Measurements from ENCODE around the gene PGAP3. TPM values are rescaled to one million over a fixed set of nuclear protein-coding genes. Genes with fewer than 3 reads are reported as not detected.
"Not testable (repeated sequence)": the region's sequence is repeated elsewhere in the genome, so short reads cannot be mapped to it uniquely, and the experiment has no call there.

PGAP3 gene
- total and polyA plus RNA-seq, 4 donors: 15.9 to 39.7 (median 26.4) TPM

- H3K4me1 ChIP-seq (ENCODE audit: control insufficient read depth in 5 of 5, insufficient read depth in 5 of 5, low read length in 5 of 5): peaks cover 3 to 34% (median 15%) of the 10 kb centered on the region in 5 donors
- peak overlapping the region; percentile 88 to 94 for H3K27ac ChIP-seq (ENCODE audit: low read depth in 1 of 2, low read length in 1 of 2)
- H3K27me3 ChIP-seq (ENCODE audit: control insufficient read depth in 3 of 3, insufficient read depth in 3 of 3, low read length in 2 of 3): no peaks in the 10 kb centered on the region
- peak; percentile 28 for ATAC-seq (ENCODE audit: insufficient read depth, low FRiP score)
- H3K9ac ChIP-seq (ENCODE audit: insufficient read depth in 1 of 2, low read length in 2 of 2): peak overlapping the region in 1 of 2 donors; percentile 84
- no peak for TF ChIP-seq CTCF (IDR thresholded peaks at IDR 0.05; ENCODE audit: control extremely low read depth, extremely low read depth)
- H3K9me3 ChIP-seq (ENCODE audit: control insufficient read depth in 4 of 4, insufficient read depth in 3 of 4, low read length in 3 of 4): no peaks in the 10 kb centered on the region
- DNase-seq: peak; percentile 88 to 93 (median 89)
- WGBS, 2 donors: 1 to 2% methylated on average over 45 to 57 of the region's 57 CpGs
- H3K4me3 ChIP-seq: peak overlapping the region; percentile 76
- H3K36me3 ChIP-seq (ENCODE audit: control insufficient read depth in 4 of 4, insufficient read depth in 4 of 4, low read length in 4 of 4): peaks cover 0 to 4% (median 2%) of the 10 kb centered on the region in 4 donors
Observed at GRCh38 chr17:39700148-39700987, 12.5 kb upstream of the PGAP3 start.

- 5 to 15% methylated on average over 11 to 20 of the region's 20 CpGs for WGBS, 2 donors
- peaks cover 3 to 32% (median 12%) of the 10 kb centered on the region in 5 donors for H3K4me1 ChIP-seq (ENCODE audit: control insufficient read depth in 5 of 5, insufficient read depth in 5 of 5, low read length in 5 of 5)
- no peak for TF ChIP-seq CTCF (IDR thresholded peaks at IDR 0.05; ENCODE audit: control extremely low read depth, extremely low read depth)
- H3K9me3 ChIP-seq (ENCODE audit: control insufficient read depth in 4 of 4, insufficient read depth in 3 of 4, low read length in 3 of 4): peaks cover 0 to 1% (median 0%) of the 10 kb centered on the region in 4 donors
- DNase-seq (peak; percentile 88 to 94 (median 91)), ATAC-seq (ENCODE audit: insufficient read depth, low FRiP score) (peak; percentile 89)
- no peaks in the 10 kb centered on the region for H3K27me3 ChIP-seq (ENCODE audit: control insufficient read depth in 3 of 3, insufficient read depth in 3 of 3, low read length in 2 of 3)
- H3K9ac ChIP-seq (ENCODE audit: insufficient read depth in 1 of 2, low read length in 2 of 2): peak within 1 kb of the TSS; percentile 73 to 84
- H3K4me3 ChIP-seq: peak within 1 kb of the TSS; percentile 76
- peak within 1 kb of the TSS; percentile 88 to 94 for H3K27ac ChIP-seq (ENCODE audit: low read depth in 1 of 2, low read length in 1 of 2)
- H3K36me3 ChIP-seq (ENCODE audit: control insufficient read depth in 4 of 4, insufficient read depth in 4 of 4, low read length in 4 of 4): peaks cover 0 to 4% (median 2%) of the 10 kb centered on the region in 4 donors
Observed at GRCh38 chr17:39699818-39700147, 11.9 kb upstream of the PGAP3 start, which contains the start of gene ERBB2. TSS of gene ERBB2 (plus strand) at chr17:39700064. CDS start at chr17:39700239, 175 bp downstream.

GRCh38 chr17:39699157-39699817, 11.4 kb upstream of the PGAP3 start:
- peak overlapping the region; percentile 73 to 84 for H3K9ac ChIP-seq (ENCODE audit: insufficient read depth in 1 of 2, low read length in 2 of 2)
- peaks cover 3 to 30% (median 12%) of the 10 kb centered on the region in 5 donors for H3K4me1 ChIP-seq (ENCODE audit: control insufficient read depth in 5 of 5, insufficient read depth in 5 of 5, low read length in 5 of 5)
- 52 to 61% methylated on average over 11 of the region's 11 CpGs for WGBS, 2 donors

GRCh38 chr17:39697961-39698360, 10.1 kb upstream of the PGAP3 start:
- ATAC-seq (ENCODE audit: insufficient read depth, low FRiP score) (no peak), DNase-seq (no peak)
- Histone ChIP-seq H3K9ac (ENCODE audit: insufficient read depth in 1 of 2, low read length in 2 of 2) (no peak overlapping the region), H3K27ac (ENCODE audit: low read depth in 1 of 2, low read length in 1 of 2) (no peak overlapping the region), H3K36me3 (ENCODE audit: control insufficient read depth in 4 of 4, insufficient read depth in 4 of 4, low read length in 4 of 4) (peaks cover 0 to 4% (median under 1%) of the 10 kb centered on the region in 4 donors), H3K27me3 (ENCODE audit: control insufficient read depth in 3 of 3, insufficient read depth in 3 of 3, low read length in 2 of 3) (no peaks in the 10 kb centered on the region), H3K4me3 (no peak overlapping the region), H3K9me3 (ENCODE audit: control insufficient read depth in 4 of 4, insufficient read depth in 3 of 4, low read length in 3 of 4) (peaks cover 0 to 1% (median 0%) of the 10 kb centered on the region in 4 donors), H3K4me1 (ENCODE audit: control insufficient read depth in 5 of 5, insufficient read depth in 5 of 5, low read length in 5 of 5) (peaks cover under 1 to 22% (median 11%) of the 10 kb centered on the region in 5 donors)
- 94 to 95% methylated on average over 5 of the region's 5 CpGs for WGBS, 2 donors
- TF ChIP-seq CTCF (IDR thresholded peaks at IDR 0.05; ENCODE audit: control extremely low read depth, extremely low read depth): no peak

More at GRCh38 chr17:39699157-39699817, 11.4 kb upstream of the PGAP3 start:
- H3K27me3 ChIP-seq (ENCODE audit: control insufficient read depth in 3 of 3, insufficient read depth in 3 of 3, low read length in 2 of 3); DNase-seq; ATAC-seq (ENCODE audit: insufficient read depth, low FRiP score); H3K9me3 ChIP-seq (ENCODE audit: control insufficient read depth in 4 of 4, insufficient read depth in 3 of 4, low read length in 3 of 4); H3K36me3 ChIP-seq (ENCODE audit: control insufficient read depth in 4 of 4, insufficient read depth in 4 of 4, low read length in 4 of 4): not testable (repeated sequence)
- peak overlapping the region; percentile 76 for H3K4me3 ChIP-seq
- peak overlapping the region; percentile 18 to 94 for H3K27ac ChIP-seq (ENCODE audit: low read depth in 1 of 2, low read length in 1 of 2)
